Activated CD4-positive, alpha-beta T cell treated with anti-CD3 and anti-CD28 coated beads, Interleukin-2, Interleukin-6, amounts not matched to agents 100 ng/mL and 50 ng/mL, durations not matched to agents 16 hours and 8 hours (primary cell): ENCODE results near the gene LHX4.
"Not testable (repeated sequence)": the region's sequence is repeated elsewhere in the genome, so short reads cannot be mapped to it uniquely, and the experiment has no call there.

Experiments used
- DNase-seq: peaks from one replicate; pipeline ENCODE4 v3.0.0-alpha.2; 2020

The LHX4 gene

GRCh38 chr1:180198196-180198595, 31.9 kb upstream of the LHX4 start:
- no peak for DNase-seq

- no peak for DNase-seq
Observed at GRCh38 chr1:180198611-180199010, 31.5 kb upstream of the LHX4 start.

- no peak for DNase-seq
Observed at GRCh38 chr1:180199018-180199417, 31.0 kb upstream of the LHX4 start.

GRCh38 chr1:180201451-180202200, 28.4 kb upstream of the LHX4 start:
- no peak for DNase-seq

GRCh38 chr1:180202588-180202987, 27.5 kb upstream of the LHX4 start:
- not testable (repeated sequence) for DNase-seq

GRCh38 chr1:180204231-180204630, 25.8 kb upstream of the LHX4 start:
- no peak for DNase-seq

- DNase-seq: no peak
Observed at GRCh38 chr1:180206581-180206980, 23.5 kb upstream of the LHX4 start.

GRCh38 chr1:180208264-180208663, 21.8 kb upstream of the LHX4 start:
- no peak for DNase-seq

- no peak for DNase-seq
Observed at GRCh38 chr1:180210008-180210620, 19.9 kb upstream of the LHX4 start.

GRCh38 chr1:180211156-180211859, 18.8 kb upstream of the LHX4 start:
- DNase-seq: no peak

- no peak for DNase-seq
Observed at GRCh38 chr1:180211860-180212229, 18.2 kb upstream of the LHX4 start.

GRCh38 chr1:180213401-180214170, 16.5 kb upstream of the LHX4 start:
- peak; percentile 85 for DNase-seq

- DNase-seq: no peak
Observed at GRCh38 chr1:180215856-180216625, 14.0 kb upstream of the LHX4 start.

- no peak for DNase-seq
Observed at GRCh38 chr1:180217006-180217405, 13.1 kb upstream of the LHX4 start.

GRCh38 chr1:180218806-180219765, 11.0 kb upstream of the LHX4 start:
- DNase-seq: no peak

GRCh38 chr1:180219776-180220175, 10.3 kb upstream of the LHX4 start:
- DNase-seq: no peak

GRCh38 chr1:180221462-180221861, 8.6 kb upstream of the LHX4 start:
- no peak for DNase-seq

- DNase-seq: no peak
Observed at GRCh38 chr1:180224902-180225301, 5.2 kb upstream of the LHX4 start.

- no peak for DNase-seq
Observed at GRCh38 chr1:180225403-180225802, 4.7 kb upstream of the LHX4 start.

- no peak for DNase-seq
Observed at GRCh38 chr1:180227861-180228647, 2.0 kb upstream of the LHX4 start.
